TTC549 (cell line): ENCODE results near the gene FASN.

ENCODE experiments used
- FAIRE-seq: peaks from 2 replicates; lab custom pipeline; 2012; peaks lifted over from hg19 to GRCh38; lab: Jason Lieb, UNC

Gene FASN

DNA sequence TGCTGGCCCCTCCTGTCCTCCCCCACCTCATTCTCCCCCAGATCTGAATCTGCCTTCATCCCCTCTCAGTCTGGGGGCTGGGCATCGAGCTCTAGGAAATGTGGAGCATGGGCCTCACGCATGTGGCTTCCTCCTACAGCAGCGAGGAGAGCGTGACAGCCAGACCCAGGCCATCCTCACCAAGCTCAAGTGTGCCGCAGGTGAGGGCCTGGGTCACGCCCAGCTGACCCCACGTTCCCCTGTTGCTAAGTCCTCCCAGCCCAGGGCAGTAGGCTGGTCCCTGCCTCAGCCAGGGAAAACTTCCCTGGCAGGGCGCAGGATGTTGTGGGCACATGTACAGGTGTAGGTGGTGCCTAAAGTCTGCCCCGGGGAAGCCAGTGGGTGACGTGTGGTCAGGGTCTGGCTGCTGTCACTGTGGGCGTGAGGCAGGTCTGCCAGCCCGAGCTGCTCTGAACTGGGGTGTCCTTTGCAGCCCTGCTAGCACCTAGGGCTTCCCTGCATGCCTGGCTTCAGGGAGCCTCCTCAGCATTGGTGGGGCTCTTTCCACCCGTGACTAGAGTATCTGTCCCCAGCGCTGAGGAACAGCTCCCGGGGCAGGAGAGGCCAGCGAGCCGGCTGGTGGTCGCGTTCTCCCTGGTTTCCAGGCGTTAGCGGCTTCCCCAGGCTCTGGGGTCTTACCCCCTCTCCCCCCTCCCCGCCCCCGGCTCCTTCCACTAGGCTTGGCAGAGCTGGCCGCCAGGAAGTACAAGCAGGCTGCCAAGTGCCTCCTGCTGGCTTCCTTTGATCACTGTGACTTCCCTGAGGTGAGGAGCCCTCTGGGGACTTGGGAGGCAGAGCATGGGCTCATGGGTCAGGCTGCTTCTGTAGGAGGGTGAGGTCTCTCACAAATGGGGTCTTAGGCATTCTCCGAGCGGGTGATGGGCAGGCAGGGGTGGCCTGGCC lies 42.7 kb downstream of the FASN start:
- FAIRE-seq: no peak

DNA sequence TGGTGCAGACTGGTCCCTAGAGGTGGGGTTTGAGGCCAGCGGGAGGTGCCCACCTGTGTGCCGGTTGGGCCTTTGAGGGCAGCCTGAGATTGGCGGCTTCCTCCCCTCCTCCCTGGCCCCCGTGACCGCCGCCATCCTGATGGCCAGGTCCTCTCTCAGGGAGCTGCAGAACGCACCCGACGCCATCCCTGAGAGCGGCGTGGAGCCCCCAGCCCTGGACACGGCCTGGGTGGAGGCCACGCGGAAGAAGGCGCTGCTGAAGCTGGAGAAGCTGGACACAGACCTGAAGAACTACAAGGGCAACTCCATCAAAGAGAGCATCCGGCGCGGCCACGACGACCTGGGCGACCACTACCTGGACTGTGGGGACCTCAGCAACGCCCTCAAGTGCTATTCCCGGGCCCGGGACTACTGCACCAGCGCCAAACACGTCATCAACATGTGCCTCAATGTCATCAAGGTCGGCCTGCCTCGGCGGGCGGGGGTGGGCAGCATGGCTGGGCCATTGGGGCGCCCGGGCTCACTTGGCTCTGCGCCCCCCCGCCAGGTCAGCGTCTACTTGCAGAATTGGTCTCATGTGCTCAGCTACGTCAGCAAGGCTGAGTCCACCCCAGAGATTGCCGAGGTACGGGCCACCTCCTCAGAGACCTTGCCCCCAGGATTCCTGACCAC lies 43.5 kb downstream of the FASN start:
- FAIRE-seq: no peak

DNA sequence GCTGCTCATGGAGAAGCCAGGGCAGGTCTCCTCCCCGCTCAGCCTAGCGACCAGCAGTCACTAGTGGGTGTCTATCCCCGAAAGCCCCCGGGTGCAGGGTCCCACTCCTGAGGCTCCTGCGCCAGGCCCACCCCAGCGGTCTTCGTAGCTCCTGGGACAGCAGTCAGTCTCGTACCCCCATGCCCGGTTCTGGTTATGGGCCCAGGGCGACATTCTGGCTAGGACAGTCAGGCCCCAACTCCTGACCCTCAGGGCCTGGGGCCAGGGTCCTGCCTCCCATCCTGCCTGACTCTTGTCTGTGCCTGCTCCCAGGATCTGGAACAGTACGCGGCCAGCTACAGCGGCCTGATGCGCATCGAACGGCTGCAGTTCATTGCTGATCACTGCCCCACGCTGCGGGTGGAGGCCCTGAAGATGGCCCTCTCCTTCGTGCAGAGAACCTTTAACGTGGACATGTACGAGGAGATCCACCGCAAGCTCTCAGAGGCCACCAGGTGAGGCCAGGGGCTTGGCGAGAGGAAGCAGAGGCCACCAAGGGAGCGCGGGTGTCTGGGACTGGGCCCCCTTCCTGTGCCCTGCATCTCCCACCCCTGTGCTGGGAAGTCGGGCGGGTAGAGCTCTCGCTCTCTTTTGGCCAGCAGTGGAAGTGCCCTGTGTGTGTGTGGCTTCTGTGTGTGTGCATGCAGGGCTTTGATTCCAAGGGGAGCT lies 44.3 kb downstream of the FASN start:
- FAIRE-seq: no peak

DNA sequence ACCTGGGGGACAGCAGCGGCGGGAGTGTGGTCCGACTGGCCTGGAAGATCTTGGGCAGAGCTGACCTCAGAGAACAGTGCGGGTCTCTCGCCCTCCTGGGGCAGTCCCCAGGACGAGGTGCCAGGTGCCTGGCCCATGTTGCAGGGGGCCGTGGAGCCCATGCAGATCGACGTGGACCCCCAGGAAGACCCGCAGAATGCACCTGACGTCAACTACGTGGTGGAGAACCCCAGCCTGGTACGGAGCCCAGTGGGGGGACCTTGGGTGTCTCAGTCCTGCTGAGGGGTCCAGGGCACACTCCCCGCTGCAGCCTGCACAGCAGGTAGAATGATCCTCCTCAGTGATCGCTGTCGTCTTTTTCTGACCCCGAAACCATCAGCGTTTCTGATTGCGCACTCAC lies 44.9 kb downstream of the FASN start:
- no peak for FAIRE-seq

DNA sequence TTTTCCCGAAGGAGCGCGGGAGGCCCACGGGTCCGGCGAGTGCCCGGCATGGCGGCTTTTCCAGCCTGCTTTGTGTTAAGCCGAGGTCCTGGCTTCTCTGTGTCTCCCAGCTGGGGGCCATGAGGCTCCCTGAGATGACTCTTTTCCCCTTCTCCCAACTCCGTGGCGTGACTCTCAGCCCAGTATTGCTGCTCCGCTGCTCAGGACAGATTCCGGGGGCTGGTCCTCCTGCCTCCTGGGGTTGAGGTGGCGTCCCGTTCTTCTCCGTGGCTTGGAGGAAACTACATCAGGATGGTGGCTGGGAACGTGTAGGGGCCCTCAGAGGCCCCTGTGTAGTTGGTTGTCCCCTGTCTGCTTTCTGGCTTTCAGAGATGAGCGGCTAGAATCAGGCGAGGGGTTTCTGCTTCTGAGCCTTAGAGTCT lies 45.4 kb downstream of the FASN start:
- no peak for FAIRE-seq

DNA sequence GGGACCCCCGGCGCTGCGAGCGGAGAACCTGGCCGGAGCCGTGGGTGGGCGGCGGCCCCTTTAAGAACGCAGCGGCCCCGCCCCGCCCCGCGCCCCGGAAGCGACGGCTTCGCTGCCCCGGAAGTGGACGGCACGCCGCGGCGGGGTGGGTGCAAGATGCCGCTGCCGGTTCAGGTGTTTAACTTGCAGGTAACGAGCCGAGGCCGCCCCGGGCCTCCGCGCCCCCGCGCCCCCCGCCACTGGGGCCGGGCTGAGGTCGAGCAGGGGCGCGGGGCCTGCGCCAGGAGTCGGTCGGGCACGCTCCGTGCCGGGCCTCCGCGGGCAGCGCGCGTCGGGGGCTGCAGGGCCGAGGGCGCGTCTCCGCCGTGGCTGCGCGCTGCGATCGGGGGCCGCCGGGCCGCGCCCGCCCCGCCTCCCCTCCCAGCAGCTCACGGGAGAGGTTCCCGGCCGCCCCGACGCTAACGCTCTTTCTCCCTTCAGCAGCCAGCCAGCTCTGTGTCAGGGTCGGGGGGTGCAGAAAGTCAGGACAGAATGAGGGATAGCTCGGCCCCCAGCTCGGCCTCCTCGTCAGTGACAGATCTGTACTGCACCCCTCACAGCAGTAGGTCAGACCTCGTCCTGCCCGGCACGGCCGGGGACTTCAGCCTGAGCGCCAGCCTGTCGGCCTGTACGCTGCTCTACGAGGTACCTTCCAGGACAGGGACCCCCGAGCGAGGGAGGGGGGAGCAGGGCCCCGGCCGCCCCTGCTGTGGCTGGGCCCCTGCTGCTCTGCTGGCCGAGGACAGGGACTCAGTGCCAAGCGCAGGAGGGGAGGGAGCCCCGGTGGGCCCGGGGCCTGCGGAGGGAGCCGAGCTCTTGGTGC lies 46.0 kb downstream of the FASN start, which contains the start of the genes GPS1 and RFNG:
Gene GPS1, plus strand, starts transcription at position 123 of the 862 bp plus-strand sequence. Its CDS starts 34 bp downstream, at position 157.
Gene RFNG, minus strand, starts transcription at position 36 of the 862 bp plus-strand sequence. CDS start 45 bp downstream, outside the sequence.
- FAIRE-seq: no peak

DNA sequence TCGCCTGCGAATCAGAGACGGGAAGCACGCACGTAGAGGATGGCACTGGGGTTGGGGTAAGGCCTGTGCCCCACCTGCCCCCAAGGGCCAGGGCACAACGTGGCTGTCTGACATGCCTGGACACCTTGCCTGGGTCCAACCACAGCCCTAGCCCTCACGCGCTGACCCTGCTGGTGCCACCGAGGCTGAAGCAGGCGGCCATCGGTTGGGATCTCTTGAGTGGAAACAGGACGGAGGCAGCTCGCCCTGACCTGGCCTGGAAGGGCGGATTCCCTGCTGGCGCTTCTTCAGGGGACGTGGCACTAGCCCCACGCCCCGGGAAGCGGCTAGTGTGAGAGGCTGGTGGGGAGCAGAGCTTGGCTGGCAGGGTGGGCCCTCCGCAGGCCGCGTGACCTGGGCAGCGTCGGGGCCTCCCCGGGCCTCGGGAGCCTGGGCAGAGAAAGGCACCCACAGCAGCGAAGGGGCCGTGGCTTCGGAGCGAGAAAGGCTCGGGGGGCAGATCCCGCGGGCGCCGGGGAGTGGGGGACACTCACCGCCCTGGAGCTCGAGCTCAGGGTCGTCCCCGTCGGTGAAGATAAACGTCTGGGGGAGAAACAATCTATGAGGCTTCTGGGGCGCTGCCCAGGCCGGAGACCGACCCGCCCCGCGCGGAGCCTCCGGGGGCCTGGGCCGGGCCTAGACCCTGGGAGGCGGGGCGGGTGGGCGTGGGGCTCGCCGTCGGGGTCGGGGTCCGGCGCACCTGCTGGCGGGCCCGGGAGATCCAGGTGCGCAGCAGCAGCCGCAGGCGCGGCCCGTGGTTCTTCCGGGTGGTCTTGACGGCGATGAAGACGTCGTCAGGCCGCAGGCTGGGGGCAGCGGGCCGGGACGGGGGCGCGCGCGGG lies 47.0 kb downstream of the FASN start:
- no peak for FAIRE-seq

DNA sequence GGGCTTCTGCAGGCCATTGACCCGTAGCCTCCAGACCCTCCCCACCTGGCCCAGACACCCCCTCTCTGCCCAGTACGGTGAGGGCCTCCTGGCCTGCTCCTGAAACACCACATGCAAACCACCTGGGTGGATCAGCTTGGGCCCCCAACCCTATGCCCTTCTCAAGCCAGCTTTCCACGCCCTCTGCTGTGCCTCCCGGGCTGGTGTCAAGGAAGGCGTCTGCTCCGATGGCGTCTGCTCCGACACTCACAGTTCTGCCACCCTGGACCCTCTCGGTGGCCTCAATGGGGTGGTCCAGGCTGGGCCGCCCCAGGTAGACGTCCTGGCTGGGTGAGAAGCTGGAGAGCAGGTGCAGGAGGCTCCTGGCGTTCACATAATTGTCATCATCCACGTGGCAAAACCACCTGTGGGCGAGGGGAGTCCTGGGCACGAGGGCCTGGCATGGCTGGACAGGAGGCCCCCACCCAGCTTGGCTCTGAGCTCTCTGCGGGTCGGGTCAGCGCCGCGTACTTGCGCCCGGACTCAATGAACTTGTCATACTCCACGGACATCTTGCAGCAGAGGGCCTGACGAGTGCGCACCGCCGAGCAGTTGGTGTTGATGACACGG lies 47.8 kb downstream of the FASN start:
- FAIRE-seq: no peak

DNA sequence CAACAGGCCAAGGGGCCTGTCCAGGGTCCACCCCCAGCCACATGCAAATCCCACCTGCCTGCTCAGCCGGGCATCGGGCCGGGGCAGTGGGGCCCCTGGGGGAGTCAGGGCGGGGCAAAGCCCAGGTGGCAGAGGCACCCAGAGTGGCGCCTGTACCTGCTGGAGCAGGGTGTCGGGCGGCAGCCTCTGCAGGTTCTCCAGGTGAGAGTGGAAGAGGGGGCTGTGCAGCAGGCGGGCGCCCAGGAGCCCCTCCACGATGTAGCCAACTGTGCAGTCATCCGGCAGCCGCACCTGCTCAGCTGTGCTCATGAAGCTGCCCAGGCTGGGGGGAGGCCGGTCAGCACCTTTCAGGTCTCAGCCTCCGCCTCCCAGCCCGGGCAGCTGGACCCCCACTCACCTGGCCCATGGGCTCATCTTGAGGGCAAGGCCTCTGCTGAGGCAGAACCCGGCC lies 48.5 kb downstream of the FASN start:
- no peak for FAIRE-seq

DNA sequence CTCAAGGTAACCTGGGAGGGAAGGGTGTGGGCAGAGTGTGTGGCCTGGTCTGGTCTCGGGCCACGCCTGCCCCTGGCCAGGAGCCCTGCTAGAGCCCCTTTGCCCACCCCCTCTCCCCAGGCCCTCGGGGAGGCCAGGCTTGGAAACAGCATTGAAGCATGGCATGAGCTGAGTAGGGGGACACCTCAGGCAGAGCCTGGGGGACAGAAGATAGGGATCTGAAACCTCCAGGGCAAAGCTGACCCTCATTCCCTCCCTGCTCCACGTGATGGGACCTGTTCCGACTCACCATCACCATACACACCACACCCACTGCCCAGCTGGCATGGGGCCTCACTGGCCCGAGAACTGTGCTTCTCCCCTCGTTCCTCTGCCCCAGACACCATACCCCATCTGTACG lies 48.9 kb downstream of the FASN start:
- no peak for FAIRE-seq

DNA sequence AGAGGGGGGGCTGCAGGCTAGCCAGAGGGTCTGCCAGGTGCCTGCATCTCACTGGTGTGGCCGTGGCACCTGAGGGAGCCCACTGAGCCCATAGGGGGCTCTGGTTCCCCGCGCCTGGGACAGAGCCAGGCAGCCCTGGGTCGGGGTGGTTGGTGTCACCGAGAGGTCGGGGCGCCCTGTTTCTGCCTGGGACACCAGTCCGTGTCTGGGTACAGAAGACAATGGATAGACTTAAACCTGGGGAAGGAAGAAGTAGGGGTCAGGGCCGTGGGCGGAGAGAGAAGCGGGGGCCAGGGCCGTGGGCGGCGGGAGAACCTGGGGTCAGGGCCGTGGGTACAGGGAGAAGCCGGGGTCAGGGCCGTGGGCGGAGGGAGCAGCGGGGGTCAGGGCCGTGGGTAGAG lies 49.5 kb downstream of the FASN start:
- FAIRE-seq: no peak

DNA sequence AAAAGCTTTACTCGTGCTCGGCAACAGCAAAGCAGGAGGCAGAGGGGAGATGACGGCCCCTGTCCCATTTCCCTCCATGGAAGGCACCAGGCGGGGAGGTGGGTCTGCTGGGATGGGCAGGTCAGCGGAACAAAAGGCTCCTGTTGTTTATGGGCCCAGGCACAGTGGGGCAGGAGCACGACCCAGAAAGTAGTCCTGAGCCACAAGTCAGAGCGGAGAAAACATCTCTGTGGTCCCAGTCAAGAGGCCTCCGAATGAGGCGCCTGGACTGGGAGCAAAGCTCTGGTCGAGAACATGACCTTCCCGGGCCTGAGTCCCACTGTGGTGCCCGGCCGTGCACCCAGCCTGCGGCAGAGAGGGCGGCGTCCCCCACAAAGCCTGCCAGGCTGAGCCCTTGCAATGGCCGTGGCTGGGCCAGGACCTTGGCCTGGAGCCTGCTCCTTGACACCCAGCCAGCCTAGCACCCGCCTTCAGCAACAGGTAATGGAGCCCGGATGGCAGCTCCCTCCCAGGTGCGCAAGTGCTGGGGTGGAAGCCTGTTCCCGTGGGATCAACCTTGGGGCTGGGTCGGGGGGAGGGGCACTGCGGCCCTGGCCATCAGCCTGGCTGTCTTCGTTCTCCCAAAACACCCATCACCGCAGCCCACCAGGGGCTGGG lies 50.0 kb downstream of the FASN start:
- FAIRE-seq: no peak

DNA sequence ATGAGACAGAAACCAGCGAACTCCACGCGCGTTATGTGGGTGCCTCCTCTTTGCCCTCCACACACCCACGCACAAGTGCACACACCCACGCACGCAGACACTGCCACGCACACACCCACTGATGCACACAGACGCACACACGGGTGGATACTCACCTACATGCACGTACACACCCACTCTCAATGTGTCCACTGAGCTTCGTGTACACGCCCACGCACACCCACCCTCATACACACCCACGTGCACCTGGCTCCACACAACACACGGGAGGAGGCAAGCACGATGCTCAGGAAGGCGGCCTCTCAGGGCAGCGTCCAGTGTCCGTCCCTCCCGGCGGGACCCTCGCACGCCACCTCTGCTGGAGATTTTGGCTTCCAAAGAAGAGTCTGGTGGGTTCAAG lies 50.7 kb downstream of the FASN start:
- FAIRE-seq: no peak

DNA sequence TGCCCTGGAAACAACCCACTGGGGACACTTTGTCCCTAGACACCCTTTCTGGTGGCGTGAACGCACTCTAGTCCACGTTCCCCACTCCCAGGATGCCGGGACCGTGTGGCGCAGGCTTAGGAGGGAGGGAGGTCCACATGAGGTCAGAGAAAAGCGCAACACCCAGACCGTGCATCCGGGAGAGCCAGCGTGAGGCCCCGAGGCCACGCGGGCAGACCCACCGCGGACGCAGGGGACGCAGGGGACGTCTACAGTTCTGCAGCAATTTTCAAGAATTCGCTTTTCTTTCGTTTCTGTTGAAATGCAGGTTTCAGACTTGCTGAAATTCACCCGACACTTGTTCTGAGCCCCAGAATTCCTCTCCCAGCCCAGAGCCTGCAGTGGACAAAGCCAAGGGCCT lies 51.1 kb downstream of the FASN start:
- no peak for FAIRE-seq

DNA sequence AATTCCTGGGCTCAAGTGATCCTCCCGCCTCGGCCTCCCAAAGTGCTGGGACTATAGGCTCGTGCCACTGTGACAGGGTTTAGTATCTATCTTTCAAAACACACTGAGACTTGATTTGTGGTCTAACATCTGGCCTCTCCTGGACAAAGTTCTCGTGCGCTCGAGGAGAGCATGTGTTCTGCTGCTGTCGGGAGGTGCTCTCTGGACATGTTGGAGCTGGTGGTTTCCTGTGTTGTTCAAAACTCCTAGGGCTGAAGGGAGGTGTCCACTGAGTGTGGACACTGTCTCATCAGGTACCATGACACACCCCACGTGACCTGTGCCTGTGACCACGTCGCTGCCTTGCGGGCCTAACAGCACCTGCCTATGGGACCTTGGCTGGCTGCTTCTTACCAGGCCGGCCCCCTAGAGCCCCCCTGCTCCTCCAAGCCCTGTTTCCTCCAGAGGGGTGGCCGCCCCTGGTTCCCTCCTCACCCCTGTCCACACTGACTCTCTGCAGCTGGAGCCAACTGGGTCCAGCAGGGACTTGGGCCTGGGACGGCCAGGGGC lies 52.0 kb downstream of the FASN start:
- no peak for FAIRE-seq

DNA sequence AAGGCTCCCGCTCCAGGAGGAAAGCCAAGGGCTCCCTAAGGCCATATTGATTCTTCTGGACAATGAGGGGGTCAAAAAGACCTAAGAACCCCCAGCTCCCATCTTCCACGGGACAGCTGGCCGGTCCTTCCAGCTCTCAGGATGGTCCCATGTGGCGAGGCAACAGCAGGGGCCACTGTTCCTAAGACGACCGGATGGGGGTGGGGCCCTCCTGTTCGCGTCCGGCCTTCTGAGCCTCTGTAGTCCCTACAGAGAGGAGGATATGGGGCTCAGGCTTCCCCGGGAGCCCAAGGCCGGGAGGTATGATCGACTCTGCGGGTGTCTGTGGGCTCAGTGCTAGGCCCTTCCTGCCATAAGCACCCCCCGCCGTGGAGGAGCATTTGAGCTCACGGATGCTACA lies 54.5 kb downstream of the FASN start:
- FAIRE-seq: no peak

DNA sequence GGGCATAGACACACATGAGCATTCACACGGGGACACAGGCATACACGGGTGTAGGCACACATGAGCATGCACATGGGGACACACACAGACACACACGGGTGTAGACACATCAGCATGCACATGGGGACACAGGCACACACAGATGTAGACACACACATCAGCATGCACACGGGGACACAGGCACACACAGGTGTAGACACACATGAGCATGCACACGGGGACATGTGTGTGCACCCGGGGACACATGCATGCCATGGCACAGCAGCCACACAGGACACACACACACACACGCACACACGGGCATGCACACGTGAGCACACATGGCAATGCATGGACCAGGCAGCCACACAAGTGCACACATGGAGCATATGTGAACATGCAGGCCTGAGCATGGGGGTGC lies 55.4 kb downstream of the FASN start:
- no peak for FAIRE-seq

DNA sequence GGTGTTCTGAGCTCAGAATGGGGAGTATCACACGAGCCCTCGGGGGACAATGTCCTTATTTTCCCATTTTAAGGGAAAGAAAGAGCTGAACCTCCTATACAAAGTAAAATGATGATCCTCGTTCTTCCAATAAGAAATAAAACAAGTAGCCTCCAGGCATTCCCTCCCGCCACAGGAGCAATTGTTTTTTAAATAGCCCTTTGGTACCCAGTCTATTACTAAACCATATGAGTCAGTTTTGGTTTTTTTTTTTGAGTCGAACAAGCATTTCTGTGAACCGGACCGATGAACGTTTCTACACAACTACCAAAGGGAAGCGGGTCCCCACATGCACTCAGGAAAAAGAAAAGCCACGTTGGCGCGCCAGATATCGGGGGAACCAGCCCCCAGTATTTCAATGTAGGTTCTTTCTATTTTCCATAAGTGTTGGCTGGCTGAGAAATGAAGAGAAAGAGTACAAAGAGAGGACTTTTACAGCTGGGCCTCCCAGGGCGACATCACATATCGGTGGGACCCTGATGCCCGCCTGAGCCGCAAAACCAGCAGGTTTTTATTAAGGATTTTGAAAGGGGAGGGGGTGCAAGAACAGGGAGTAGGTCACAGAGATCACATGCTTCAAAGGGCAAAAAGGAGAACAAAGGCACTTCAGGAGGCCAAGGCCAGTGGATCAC lies 56.8 kb downstream of the FASN start:
- no peak for FAIRE-seq
